ENCODE data around the gene DGKB. TPM values are rescaled to one million over a fixed set of nuclear protein-coding genes. Genes with fewer than 3 reads are reported as not detected.

Gene DGKB
- total and polyA plus RNA-seq, 5 donors = 0.16 to 1.1 (median 0.54) TPM

GRCh38 chr7:14900051-14900450 is 2.5 kb downstream of the DGKB start:
- Histone ChIP-seq H3K4me1 (ENCODE audit: control insufficient read depth, insufficient read depth, low read length) (peaks cover 7% of the 10 kb centered on the region), H3K9me3 (ENCODE audit: control insufficient read depth, low read length) (no peaks in the 10 kb centered on the region), H3K4me3 (ENCODE audit: low read length) (no peak overlapping the region), H3K27ac (ENCODE audit: low read length) (no peak overlapping the region), H3K27me3 (ENCODE audit: control insufficient read depth, insufficient read depth) (no peaks in the 10 kb centered on the region)
- ATAC-seq (no peak), DNase-seq (no peak)
- intact Hi-C loops (cut with DNase I) = no loop called here
- 90% methylated on average over 4 of the region's 4 CpGs for WGBS

- H3K9me3 ChIP-seq (ENCODE audit: control insufficient read depth, low read length) = no peaks in the 10 kb centered on the region
- H3K4me3 ChIP-seq (ENCODE audit: low read length) = no peak overlapping the region
- intact Hi-C loops (cut with DNase I) = no loop called here
Measured at GRCh38 chr7:14899030-14899429, 3.5 kb downstream of the DGKB start.

GRCh38 chr7:14896461-14896860 is 6.1 kb downstream of the DGKB start:
- 95% methylated on average over 2 of the region's 2 CpGs for WGBS
- no peak for ATAC-seq
- peaks cover 2% of the 10 kb centered on the region for H3K4me1 ChIP-seq (ENCODE audit: control insufficient read depth, insufficient read depth, low read length)
- no peak overlapping the region for H3K4me3 ChIP-seq (ENCODE audit: low read length)
- intact Hi-C loops (cut with DNase I) = no loop called here
- H3K9me3 ChIP-seq (ENCODE audit: control insufficient read depth, low read length) = no peaks in the 10 kb centered on the region
- DNase-seq = no peak
- H3K27ac ChIP-seq (ENCODE audit: low read length) = no peak overlapping the region
- H3K27me3 ChIP-seq (ENCODE audit: control insufficient read depth, insufficient read depth) = no peaks in the 10 kb centered on the region

More at GRCh38 chr7:14899030-14899429, 3.5 kb downstream of the DGKB start:
- ATAC-seq (no peak), DNase-seq (no peak)
- no peak overlapping the region for H3K27ac ChIP-seq (ENCODE audit: low read length)
- peaks cover 7% of the 10 kb centered on the region for H3K4me1 ChIP-seq (ENCODE audit: control insufficient read depth, insufficient read depth, low read length)
- no peaks in the 10 kb centered on the region for H3K27me3 ChIP-seq (ENCODE audit: control insufficient read depth, insufficient read depth)
- 51% methylated on average over 3 of the region's 3 CpGs for WGBS

GRCh38 chr7:14894826-14895225 is 7.7 kb downstream of the DGKB start:
- intact Hi-C loops (cut with DNase I) = no loop called here
- H3K27ac ChIP-seq (ENCODE audit: low read length) = no peak overlapping the region

GRCh38 chr7:14892961-14893360 is 9.6 kb downstream of the DGKB start:
- ATAC-seq (no peak), DNase-seq (no peak)
- Histone ChIP-seq H3K4me3 (ENCODE audit: low read length) (no peak overlapping the region), H3K9me3 (ENCODE audit: control insufficient read depth, low read length) (no peaks in the 10 kb centered on the region), H3K27ac (ENCODE audit: low read length) (no peak overlapping the region), H3K27me3 (ENCODE audit: control insufficient read depth, insufficient read depth) (no peaks in the 10 kb centered on the region), H3K4me1 (ENCODE audit: control insufficient read depth, insufficient read depth, low read length) (no peaks in the 10 kb centered on the region)
- 66% methylated on average over 2 of the region's 2 CpGs for WGBS
- intact Hi-C loops (cut with DNase I) = no loop called here

More at GRCh38 chr7:14894826-14895225, 7.7 kb downstream of the DGKB start:
- DNase-seq (no peak), ATAC-seq (no peak)
- H3K9me3 ChIP-seq (ENCODE audit: control insufficient read depth, low read length) = no peaks in the 10 kb centered on the region
- H3K4me3 ChIP-seq (ENCODE audit: low read length) = no peak overlapping the region
- peaks cover 2% of the 10 kb centered on the region for H3K4me1 ChIP-seq (ENCODE audit: control insufficient read depth, insufficient read depth, low read length)
- H3K27me3 ChIP-seq (ENCODE audit: control insufficient read depth, insufficient read depth) = no peaks in the 10 kb centered on the region

- DNase-seq (no peak), ATAC-seq (no peak)
- intact Hi-C loops (cut with DNase I) = no loop called here
- H3K27me3 ChIP-seq (ENCODE audit: control insufficient read depth, insufficient read depth) = no peaks in the 10 kb centered on the region
- WGBS = 96% methylated on average over 3 of the region's 3 CpGs
- H3K9me3 ChIP-seq (ENCODE audit: control insufficient read depth, low read length) = no peaks in the 10 kb centered on the region
- no peak overlapping the region for H3K4me3 ChIP-seq (ENCODE audit: low read length)
- H3K27ac ChIP-seq (ENCODE audit: low read length) = no peak overlapping the region
- H3K4me1 ChIP-seq (ENCODE audit: control insufficient read depth, insufficient read depth, low read length) = no peaks in the 10 kb centered on the region
Measured at GRCh38 chr7:14891289-14891688, 11.3 kb downstream of the DGKB start.

GRCh38 chr7:14888962-14889361 is 13.6 kb downstream of the DGKB start:
- H3K27ac ChIP-seq (ENCODE audit: low read length) = no peak overlapping the region
- no peak overlapping the region for H3K4me3 ChIP-seq (ENCODE audit: low read length)
- no peak for ATAC-seq
- WGBS = 51% methylated on average over 1 of the region's 1 CpG
- no peaks in the 10 kb centered on the region for H3K4me1 ChIP-seq (ENCODE audit: control insufficient read depth, insufficient read depth, low read length)
- no peaks in the 10 kb centered on the region for H3K27me3 ChIP-seq (ENCODE audit: control insufficient read depth, insufficient read depth)
- intact Hi-C loops (cut with DNase I) = no loop called here
- H3K9me3 ChIP-seq (ENCODE audit: control insufficient read depth, low read length) = no peaks in the 10 kb centered on the region
- no peak for DNase-seq

GRCh38 chr7:14886533-14886932 is 16.0 kb downstream of the DGKB start:
- Histone ChIP-seq H3K4me1 (ENCODE audit: control insufficient read depth, insufficient read depth, low read length) (no peaks in the 10 kb centered on the region), H3K4me3 (ENCODE audit: low read length) (no peak overlapping the region), H3K27me3 (ENCODE audit: control insufficient read depth, insufficient read depth) (no peaks in the 10 kb centered on the region), H3K27ac (ENCODE audit: low read length) (no peak overlapping the region), H3K9me3 (ENCODE audit: control insufficient read depth, low read length) (no peaks in the 10 kb centered on the region)
- intact Hi-C loops (cut with DNase I) = no loop called here
- DNase-seq (no peak), ATAC-seq (no peak)
- 83% methylated on average over 3 of the region's 3 CpGs for WGBS

- Histone ChIP-seq H3K27ac (ENCODE audit: low read length) (no peak overlapping the region), H3K4me3 (ENCODE audit: low read length) (no peak overlapping the region), H3K27me3 (ENCODE audit: control insufficient read depth, insufficient read depth) (no peaks in the 10 kb centered on the region), H3K4me1 (ENCODE audit: control insufficient read depth, insufficient read depth, low read length) (no peaks in the 10 kb centered on the region), H3K9me3 (ENCODE audit: control insufficient read depth, low read length) (no peaks in the 10 kb centered on the region)
- intact Hi-C loops (cut with DNase I) = no loop called here
- WGBS = 77% methylated on average over 8 of the region's 8 CpGs
- no peak for DNase-seq
- ATAC-seq = no peak
Measured at GRCh38 chr7:14875941-14876587, 26.5 kb downstream of the DGKB start.

GRCh38 chr7:14871880-14872279 is 30.7 kb downstream of the DGKB start:
- Histone ChIP-seq H3K9me3 (ENCODE audit: control insufficient read depth, low read length) (no peaks in the 10 kb centered on the region), H3K27me3 (ENCODE audit: control insufficient read depth, insufficient read depth) (no peaks in the 10 kb centered on the region), H3K4me1 (ENCODE audit: control insufficient read depth, insufficient read depth, low read length) (no peaks in the 10 kb centered on the region), H3K27ac (ENCODE audit: low read length) (no peak overlapping the region), H3K4me3 (ENCODE audit: low read length) (no peak overlapping the region)
- intact Hi-C loops (cut with DNase I) = no loop called here
- 87% methylated on average over 6 of the region's 6 CpGs for WGBS
- ATAC-seq (no peak), DNase-seq (no peak)

- H3K4me1 ChIP-seq (ENCODE audit: control insufficient read depth, insufficient read depth, low read length) = no peaks in the 10 kb centered on the region
- 88% methylated on average over 11 of the region's 11 CpGs for WGBS
Measured at GRCh38 chr7:14870394-14870793, 32.2 kb downstream of the DGKB start.

GRCh38 chr7:14868937-14869336 is 33.6 kb downstream of the DGKB start:
- no peaks in the 10 kb centered on the region for H3K4me1 ChIP-seq (ENCODE audit: control insufficient read depth, insufficient read depth, low read length)
- H3K27ac ChIP-seq (ENCODE audit: low read length) = no peak overlapping the region
- H3K9me3 ChIP-seq (ENCODE audit: control insufficient read depth, low read length) = no peaks in the 10 kb centered on the region
- no peaks in the 10 kb centered on the region for H3K27me3 ChIP-seq (ENCODE audit: control insufficient read depth, insufficient read depth)
- ATAC-seq (no peak), DNase-seq (no peak)
- no peak overlapping the region for H3K4me3 ChIP-seq (ENCODE audit: low read length)
- intact Hi-C loops (cut with DNase I) = no loop called here

More at GRCh38 chr7:14870394-14870793, 32.2 kb downstream of the DGKB start:
- ATAC-seq (no peak), DNase-seq (no peak)
- Histone ChIP-seq H3K9me3 (ENCODE audit: control insufficient read depth, low read length) (no peaks in the 10 kb centered on the region), H3K27me3 (ENCODE audit: control insufficient read depth, insufficient read depth) (no peaks in the 10 kb centered on the region), H3K27ac (ENCODE audit: low read length) (no peak overlapping the region), H3K4me3 (ENCODE audit: low read length) (no peak overlapping the region)
- intact Hi-C loops (cut with DNase I) = no loop called here
